ENCODE measurements around the gene BTNL3.
"Not testable (repeated sequence)": the region's sequence is repeated elsewhere in the genome, so short reads cannot be mapped to it uniquely, and the experiment has no call there.

The BTNL3 gene

GRCh38 chr5:180988592-180988991, at the start of gene BTNL3:
Gene BTNL3 (plus strand): TSS chr5:180988846. CDS start chr5:180989029, 183 bp downstream.
- no peak for DNase-seq

GRCh38 chr5:180950291-180950949, 38.2 kb upstream of the BTNL3 start:
- no peak for DNase-seq

GRCh38 chr5:180959661-180960060, 29.0 kb upstream of the BTNL3 start:
- no peak for DNase-seq

- no peak for DNase-seq
Observed at GRCh38 chr5:180960209-180960608, 28.4 kb upstream of the BTNL3 start.

GRCh38 chr5:180969406-180969805, 19.2 kb upstream of the BTNL3 start:
- DNase-seq, result no peak

GRCh38 chr5:180970336-180970735, 18.3 kb upstream of the BTNL3 start:
- DNase-seq, result no peak

- no peak for DNase-seq
Observed at GRCh38 chr5:180970875-180971274, 17.8 kb upstream of the BTNL3 start.

GRCh38 chr5:180974612-180975315, 13.9 kb upstream of the BTNL3 start:
- DNase-seq, result no peak

- no peak for DNase-seq
Observed at GRCh38 chr5:180975338-180975737, 13.3 kb upstream of the BTNL3 start.

- no peak for DNase-seq
Observed at GRCh38 chr5:180976518-180976917, 12.1 kb upstream of the BTNL3 start.

GRCh38 chr5:180977852-180978251, 10.8 kb upstream of the BTNL3 start:
- no peak for DNase-seq

GRCh38 chr5:180982008-180982741, 6.5 kb upstream of the BTNL3 start:
- DNase-seq, result no peak

- no peak for DNase-seq
Observed at GRCh38 chr5:180988016-180988415, 630 bp upstream of the BTNL3 start.

GRCh38 chr5:180990086-180990881, 1.6 kb downstream of the BTNL3 start:
- DNase-seq, result no peak

- no peak for DNase-seq
Observed at GRCh38 chr5:180990882-180991242, 2.2 kb downstream of the BTNL3 start.

GRCh38 chr5:181001947-181002346, 13.3 kb downstream of the BTNL3 start:
- DNase-seq, result no peak

- no peak for DNase-seq
Observed at GRCh38 chr5:181005791-181006190, 17.1 kb downstream of the BTNL3 start.

- DNase-seq, result no peak
Observed at GRCh38 chr5:181008136-181008535, 19.5 kb downstream of the BTNL3 start.

- DNase-seq, result not testable (repeated sequence)
Observed at GRCh38 chr5:181010018-181010417, 21.4 kb downstream of the BTNL3 start.

- DNase-seq, result not testable (repeated sequence)
Observed at GRCh38 chr5:181014654-181015053, 26.0 kb downstream of the BTNL3 start.

- DNase-seq, result not testable (repeated sequence)
Observed at GRCh38 chr5:181017448-181017847, 28.8 kb downstream of the BTNL3 start.

- no peak for DNase-seq
Observed at GRCh38 chr5:181020688-181021087, 32.0 kb downstream of the BTNL3 start.
